A673 (cell line): Measurements from ENCODE around the gene RHEB.

Experiments
- EZH2 ChIP-seq: fragments of 200-600 bp; sonication (generic); IDR thresholded peaks from 2 replicates; pipeline ENCODE4 v1.6.1; 2017; ENCODE audit warnings: borderline replicate concordance, low read depth, mild to moderate bottlenecking, mixed read lengths, antibody characterized with exemption, low read length; ENCODE audit not compliant: poor library complexity, severe bottlenecking
- TF ChIP-seq, protein P1 (sequence below): fragments of 300-800, 200-600 bp; sonication (generic); conservative IDR thresholded peaks from 2 replicates; pipeline ENCODE4 v1.5.1; 2017; ENCODE audit warnings: low read depth, mild to moderate bottlenecking, antibody characterized with exemption, low read length, moderate library complexity, mixed read lengths

DNA sequence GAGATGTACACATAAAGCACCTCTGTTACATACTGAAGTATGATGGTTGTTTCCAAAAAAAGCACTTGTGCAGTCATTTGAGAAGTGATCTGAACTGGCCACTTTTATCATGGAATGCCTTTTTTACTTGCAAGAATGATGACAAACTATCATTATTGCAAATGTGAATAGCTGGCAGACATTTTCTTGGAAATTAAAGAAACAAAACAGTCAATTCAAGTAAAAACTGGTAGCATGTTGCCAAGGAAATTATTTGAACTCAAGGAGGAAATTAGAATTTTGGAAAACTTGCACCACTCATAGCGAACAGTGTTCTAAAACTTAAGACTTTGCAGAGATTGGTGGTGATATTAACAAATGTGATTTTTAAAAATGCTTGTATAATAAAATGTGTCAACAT is 6.6 kb downstream of the RHEB start:
- TF ChIP-seq, protein P1, sequence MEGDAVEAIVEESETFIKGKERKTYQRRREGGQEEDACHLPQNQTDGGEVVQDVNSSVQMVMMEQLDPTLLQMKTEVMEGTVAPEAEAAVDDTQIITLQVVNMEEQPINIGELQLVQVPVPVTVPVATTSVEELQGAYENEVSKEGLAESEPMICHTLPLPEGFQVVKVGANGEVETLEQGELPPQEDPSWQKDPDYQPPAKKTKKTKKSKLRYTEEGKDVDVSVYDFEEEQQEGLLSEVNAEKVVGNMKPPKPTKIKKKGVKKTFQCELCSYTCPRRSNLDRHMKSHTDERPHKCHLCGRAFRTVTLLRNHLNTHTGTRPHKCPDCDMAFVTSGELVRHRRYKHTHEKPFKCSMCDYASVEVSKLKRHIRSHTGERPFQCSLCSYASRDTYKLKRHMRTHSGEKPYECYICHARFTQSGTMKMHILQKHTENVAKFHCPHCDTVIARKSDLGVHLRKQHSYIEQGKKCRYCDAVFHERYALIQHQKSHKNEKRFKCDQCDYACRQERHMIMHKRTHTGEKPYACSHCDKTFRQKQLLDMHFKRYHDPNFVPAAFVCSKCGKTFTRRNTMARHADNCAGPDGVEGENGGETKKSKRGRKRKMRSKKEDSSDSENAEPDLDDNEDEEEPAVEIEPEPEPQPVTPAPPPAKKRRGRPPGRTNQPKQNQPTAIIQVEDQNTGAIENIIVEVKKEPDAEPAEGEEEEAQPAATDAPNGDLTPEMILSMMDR = no peak
- TF ChIP-seq EZH2 = no peak
